Retinal pigment epithelial cell (primary cell): ENCODE data around the gene AP4M1.
A peak's percentile ranks its signal among the peaks of the same experiment; 100 is the strongest.

Experiments
- DNase-seq: peaks from one replicate; pipeline ENCODE4 v3.0.0-alpha.2; 2010; ENCODE audit warnings: low read depth
- H3K4me3 ChIP-seq: 2 replicates; pipeline ENCODE4 v1.5.1; 2011; ENCODE audit warnings: mild to moderate bottlenecking, low read length, control low read depth, moderate library complexity
- CTCF ChIP-seq: conservative IDR thresholded peaks from 2 replicates; pipeline ENCODE4 v1.5.1; 2011; ENCODE audit warnings: low read depth, low read length, control low read depth, inconsistent platforms

AP4M1 gene

DNA sequence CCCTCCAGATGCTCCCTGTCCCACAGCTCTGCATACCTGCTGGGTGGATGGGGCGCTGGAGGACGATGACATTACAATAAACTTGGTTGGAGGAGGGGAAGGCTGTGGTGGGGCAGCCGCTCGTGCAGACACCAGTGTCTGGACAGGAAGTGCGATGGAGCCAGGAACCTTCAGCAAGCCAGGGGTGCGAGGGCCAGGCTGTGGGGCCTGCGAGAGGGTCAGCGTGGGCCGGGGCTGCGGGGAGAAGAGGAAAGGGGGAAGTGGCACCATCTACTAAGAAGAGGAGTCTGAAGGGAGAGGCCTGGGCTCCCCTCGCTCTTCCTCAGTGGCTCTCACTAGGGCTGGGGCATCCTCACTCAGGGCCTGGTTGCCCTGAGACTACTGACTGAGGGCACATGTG is 6.4 kb downstream of the AP4M1 start:
- DNase-seq = no peak
- no peak overlapping the region for H3K4me3 ChIP-seq
- TF ChIP-seq CTCF = no peak

GRCh38 chr7:100109521-100110163 is 8.2 kb downstream of the AP4M1 start:
- TF ChIP-seq CTCF = peak; percentile 28
- DNase-seq = no peak
- no peak overlapping the region for H3K4me3 ChIP-seq

GRCh38 chr7:100111156-100111555 is 9.7 kb downstream of the AP4M1 start:
- no peak for TF ChIP-seq CTCF
- DNase-seq = no peak
- H3K4me3 ChIP-seq = no peak overlapping the region

DNA sequence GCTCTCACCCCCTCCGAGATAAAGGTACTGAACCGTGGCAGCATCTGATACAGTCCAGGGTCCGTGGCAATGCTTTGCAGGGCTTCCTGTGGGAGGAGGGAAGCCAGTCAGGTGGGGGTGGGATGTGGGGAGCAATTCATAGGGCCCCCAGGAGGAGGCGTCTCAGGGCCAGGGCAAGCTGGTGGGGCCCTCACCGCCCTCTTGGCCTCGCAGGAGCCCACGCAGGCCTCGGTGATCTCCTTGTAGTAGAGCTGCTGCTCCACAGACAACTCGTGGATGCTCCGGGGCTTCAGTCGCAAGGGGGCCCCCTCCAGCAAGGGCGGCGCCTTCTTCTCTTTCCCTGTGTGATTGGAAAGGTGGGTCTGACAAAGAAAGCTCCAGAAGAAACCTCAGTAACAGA is 10.5 kb downstream of the AP4M1 start:
- H3K4me3 ChIP-seq = no peak overlapping the region
- no peak for DNase-seq
- TF ChIP-seq CTCF = no peak

DNA sequence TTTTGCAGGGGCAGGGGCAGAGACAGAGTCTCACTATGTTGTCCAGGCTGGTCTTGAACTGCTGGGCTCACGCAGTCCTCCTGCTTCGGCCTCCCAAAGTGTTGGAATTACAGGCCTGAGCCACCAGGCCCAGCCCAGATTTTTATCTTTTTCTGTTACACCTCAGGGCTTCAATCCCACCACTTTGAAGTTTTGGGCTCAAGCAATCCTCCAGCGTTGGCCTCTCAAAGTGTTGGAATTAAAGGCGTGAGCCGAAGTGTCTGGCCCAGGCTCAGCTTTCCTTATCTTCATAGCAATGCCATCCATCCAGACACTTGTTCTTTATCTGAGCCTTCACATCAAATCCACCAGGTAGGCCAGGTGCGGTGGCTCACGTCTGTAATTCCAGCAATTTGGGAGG is 13.6 kb downstream of the AP4M1 start:
- no peak overlapping the region for H3K4me3 ChIP-seq
- TF ChIP-seq CTCF = no peak
- no peak for DNase-seq

DNA sequence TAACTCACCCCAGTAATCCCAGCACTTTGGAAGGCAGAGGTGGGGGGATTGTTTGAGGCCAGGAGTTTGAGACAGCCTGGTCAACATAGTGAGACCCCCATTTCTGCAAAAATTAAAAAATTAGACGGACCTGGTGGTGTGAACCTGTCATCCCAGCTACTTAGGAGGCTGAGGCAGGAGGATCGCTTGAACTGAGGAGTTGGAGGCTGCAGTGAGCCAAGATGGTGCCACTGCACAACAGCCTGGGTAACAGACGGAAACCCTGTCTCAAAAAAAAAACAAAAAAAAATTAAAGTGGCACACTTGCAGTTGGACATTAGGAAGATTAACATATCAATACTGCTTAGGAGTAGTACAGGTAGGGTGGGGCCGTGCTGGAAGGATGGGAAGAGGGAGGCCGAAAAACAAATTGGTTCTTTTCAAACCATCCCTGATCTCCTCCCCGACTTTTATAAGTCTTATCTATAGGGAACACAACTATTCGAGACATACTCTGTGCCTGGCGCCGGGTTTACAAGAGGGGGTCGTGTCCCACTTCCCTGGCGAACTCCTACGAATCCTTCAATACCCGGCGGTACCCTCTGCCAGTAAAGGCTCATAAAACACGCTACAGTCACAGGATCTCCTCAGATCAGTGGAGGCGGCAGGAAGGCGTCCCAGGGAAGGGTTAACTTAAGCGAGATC is 17.1 kb downstream of the AP4M1 start:
- DNase-seq = no peak

More for the DNA sequence above, 17.1 kb downstream of the AP4M1 start:
- no peak for TF ChIP-seq CTCF
- peak overlapping the region; percentile 95 for H3K4me3 ChIP-seq
